HepG2 (cell line): Measurements from ENCODE around the gene TNFRSF25. TPM values are rescaled to one million over a fixed set of nuclear protein-coding genes. Genes with fewer than 3 reads are reported as not detected.

Experiments
- FOSL1 ChIP-seq: sonication (generic); formaldehyde crosslinking; IDR thresholded peaks from 2 replicates; pipeline ENCODE4 v1.9.0; 2021; ENCODE audit warnings: missing genetic modification reagents, borderline replicate concordance
- HMG20A ChIP-seq: IDR thresholded peaks from 2 replicates; pipeline ENCODE4 v1.6.1; 2016; ENCODE audit warnings: borderline replicate concordance
- MED8 ChIP-seq: sonication (generic); formaldehyde crosslinking; IDR thresholded peaks from 2 replicates; pipeline ENCODE4 v1.8.1; 2023; ENCODE audit warnings: mild to moderate bottlenecking, missing genetic modification reagents; ENCODE audit not compliant: insufficient replicate concordance
- MEIS1 ChIP-seq: sonication (generic); formaldehyde crosslinking; IDR thresholded peaks from 2 replicates; pipeline ENCODE4 v1.9.0; 2021; ENCODE audit warnings: mild to moderate bottlenecking, missing genetic modification reagents, moderate library complexity, borderline replicate concordance
- NCOR1 ChIP-seq: fragments of 200-600 bp; sonication (generic); IDR thresholded peaks from 2 replicates; pipeline ENCODE4 v1.7.0; 2017; ENCODE audit warnings: antibody characterized with exemption, low read length, borderline replicate concordance
- RARA ChIP-seq: IDR thresholded peaks from 2 replicates; pipeline ENCODE4 v1.6.1; 2016; ENCODE audit warnings: missing genetic modification reagents, missing compliant biosample characterization
- SMAD9 ChIP-seq: sonication (generic); formaldehyde crosslinking; IDR thresholded peaks from 2 replicates; pipeline ENCODE4 v1.5.1; 2020; ENCODE audit warnings: mild to moderate bottlenecking, missing genetic modification reagents
- SP2 ChIP-seq: sonication (generic); formaldehyde crosslinking; IDR thresholded peaks from 2 replicates; pipeline ENCODE4 v1.5.1; 2020; ENCODE audit warnings: mild to moderate bottlenecking, missing genetic modification reagents
- STAG1 ChIP-seq: sonication (generic); formaldehyde crosslinking; IDR thresholded peaks from 2 replicates; pipeline ENCODE4 v1.4.0; 2020; ENCODE audit warnings: missing genetic modification reagents
- ZNF441 ChIP-seq: sonication (generic); formaldehyde crosslinking; IDR thresholded peaks from 2 replicates; pipeline ENCODE4 v1.7.0; 2021; ENCODE audit warnings: missing genetic modification reagents, borderline replicate concordance
- ZNF550 ChIP-seq: sonication (generic); formaldehyde crosslinking; IDR thresholded peaks from 2 replicates; pipeline ENCODE4 v1.4.0; 2020; ENCODE audit warnings: mild to moderate bottlenecking, missing genetic modification reagents, borderline replicate concordance
- ZNF713 ChIP-seq: sonication (generic); formaldehyde crosslinking; IDR thresholded peaks from 2 replicates; pipeline ENCODE4 v1.4.0; 2020; ENCODE audit warnings: mild to moderate bottlenecking, missing genetic modification reagents
- ZNF749 ChIP-seq: sonication (generic); formaldehyde crosslinking; IDR thresholded peaks from 2 replicates; pipeline ENCODE4 v1.8.0; 2022; ENCODE audit warnings: mild to moderate bottlenecking, missing genetic modification reagents, moderate library complexity, borderline replicate concordance
- polyA plus RNA-seq, 8 experiments: library from polyadenylated mRNA; depleted of rRNA in 3 of 8; stranded (reverse) in 7 of 8; unstranded in 1 of 8; fragments of >200 nt; fragmentation: Illumina TruSeq in 4 of 8; extraction: Trizol in 4 of 8; gene quantifications; 2 replicates each; pipeline versions ENCODE4 v1.2.1 to v1.2.3, GENCODE V29; 2011 to 2016; ENCODE audit warnings: low read depth in 4 of 8, missing spikeins in 1 of 8, mixed read lengths in 1 of 8; ENCODE audit not compliant: insufficient read depth in 1 of 8
- total RNA-seq, 5 experiments: library from RNA; depleted of rRNA; stranded (reverse); fragments of >200 nt; fragmentation: Illumina TruSeq; extraction: Trizol; gene quantifications; 2 replicates each; pipeline ENCODE4 v1.2.3, GENCODE V29; 2016; ENCODE audit warnings: low read depth in 1 of 5
- TF ChIP-seq, protein P1 (sequence below): sonication (generic); formaldehyde crosslinking; IDR thresholded peaks from 2 replicates; pipeline ENCODE4 v1.4.0; 2020; ENCODE audit warnings: missing genetic modification reagents
- TF ChIP-seq, protein P2 (sequence below): IDR thresholded peaks from 2 replicates; pipeline ENCODE4 v1.6.1; 2016; ENCODE audit warnings: missing biosample characterization, missing genetic modification reagents, low read depth
- TF ChIP-seq, protein P3 (sequence below): sonication (generic); formaldehyde crosslinking; IDR thresholded peaks from 2 replicates; pipeline ENCODE4 v1.8.0; 2022; ENCODE audit warnings: low read depth, missing genetic modification reagents
- TF ChIP-seq, protein P4 (sequence below): sonication (generic); formaldehyde crosslinking; conservative IDR thresholded peaks from 2 replicates; pipeline ENCODE4 v1.8.0; 2022; ENCODE audit warnings: low read depth, missing genetic modification reagents
- TF ChIP-seq, protein P5 (sequence below): sonication (generic); formaldehyde crosslinking; conservative IDR thresholded peaks from 2 replicates; pipeline ENCODE4 v1.8.1; 2023; ENCODE audit warnings: missing genetic modification reagents

TNFRSF25 gene
- total and polyA plus RNA-seq, 2 of the 13 experiments (the other 11 are each of a cell fraction or from before 2014, with no cell fraction given): 1.4 to 1.5 TPM

DNA sequence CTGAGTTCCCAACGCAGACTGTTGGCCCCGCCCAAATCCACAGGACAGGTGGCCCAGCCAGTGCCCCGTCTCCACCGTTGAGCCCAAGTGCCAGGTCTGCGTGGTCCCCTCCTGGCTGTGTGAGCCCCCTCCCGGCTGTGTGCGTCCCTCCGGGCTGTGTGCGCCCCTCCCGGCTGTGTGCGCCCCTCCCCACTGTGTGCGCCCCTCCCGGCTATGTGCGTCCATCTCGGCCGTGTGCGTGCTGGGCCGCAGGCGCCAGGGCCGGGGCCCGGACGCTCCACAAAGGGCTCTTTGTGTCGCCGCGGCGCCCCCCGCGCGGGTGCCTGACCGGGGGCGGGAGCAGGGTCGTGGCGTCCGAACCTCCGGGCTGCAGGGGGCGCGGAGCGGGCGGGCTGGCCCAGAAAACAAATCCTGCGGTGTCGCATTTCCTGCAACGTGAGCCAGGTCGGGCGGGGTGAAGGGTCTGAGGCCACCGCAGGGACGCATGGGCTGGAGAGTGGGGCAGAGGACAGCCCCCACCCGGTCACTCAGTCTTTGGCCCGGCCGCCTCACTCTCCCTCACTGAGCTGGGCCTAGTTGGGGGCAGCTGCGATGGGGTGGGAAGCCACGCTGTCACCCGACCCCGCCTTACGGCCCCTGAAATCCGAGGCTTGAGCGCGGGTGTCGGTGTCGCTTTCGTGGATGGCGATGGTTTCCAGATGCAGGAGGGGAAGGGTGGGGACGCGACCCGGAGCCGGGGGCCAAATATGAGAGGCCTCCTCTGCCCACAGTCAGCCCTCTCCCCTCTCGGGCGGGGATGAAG lies 18.8 kb downstream of the TNFRSF25 start (continued):
- TF ChIP-seq, protein P1, sequence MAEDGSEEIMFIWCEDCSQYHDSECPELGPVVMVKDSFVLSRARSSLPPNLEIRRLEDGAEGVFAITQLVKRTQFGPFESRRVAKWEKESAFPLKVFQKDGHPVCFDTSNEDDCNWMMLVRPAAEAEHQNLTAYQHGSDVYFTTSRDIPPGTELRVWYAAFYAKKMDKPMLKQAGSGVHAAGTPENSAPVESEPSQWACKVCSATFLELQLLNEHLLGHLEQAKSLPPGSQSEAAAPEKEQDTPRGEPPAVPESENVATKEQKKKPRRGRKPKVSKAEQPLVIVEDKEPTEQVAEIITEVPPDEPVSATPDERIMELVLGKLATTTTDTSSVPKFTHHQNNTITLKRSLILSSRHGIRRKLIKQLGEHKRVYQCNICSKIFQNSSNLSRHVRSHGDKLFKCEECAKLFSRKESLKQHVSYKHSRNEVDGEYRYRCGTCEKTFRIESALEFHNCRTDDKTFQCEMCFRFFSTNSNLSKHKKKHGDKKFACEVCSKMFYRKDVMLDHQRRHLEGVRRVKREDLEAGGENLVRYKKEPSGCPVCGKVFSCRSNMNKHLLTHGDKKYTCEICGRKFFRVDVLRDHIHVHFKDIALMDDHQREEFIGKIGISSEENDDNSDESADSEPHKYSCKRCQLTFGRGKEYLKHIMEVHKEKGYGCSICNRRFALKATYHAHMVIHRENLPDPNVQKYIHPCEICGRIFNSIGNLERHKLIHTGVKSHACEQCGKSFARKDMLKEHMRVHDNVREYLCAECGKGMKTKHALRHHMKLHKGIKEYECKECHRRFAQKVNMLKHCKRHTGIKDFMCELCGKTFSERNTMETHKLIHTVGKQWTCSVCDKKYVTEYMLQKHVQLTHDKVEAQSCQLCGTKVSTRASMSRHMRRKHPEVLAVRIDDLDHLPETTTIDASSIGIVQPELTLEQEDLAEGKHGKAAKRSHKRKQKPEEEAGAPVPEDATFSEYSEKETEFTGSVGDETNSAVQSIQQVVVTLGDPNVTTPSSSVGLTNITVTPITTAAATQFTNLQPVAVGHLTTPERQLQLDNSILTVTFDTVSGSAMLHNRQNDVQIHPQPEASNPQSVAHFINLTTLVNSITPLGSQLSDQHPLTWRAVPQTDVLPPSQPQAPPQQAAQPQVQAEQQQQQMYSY (CRISPR knock-in tag): peak; percentile 37; the same call in 1 of the 2 replicates
- TF ChIP-seq MEIS1 (CRISPR knock-in tag) (peak; percentile 71; the same call in 1 of the 2 replicates), ZNF713 (CRISPR knock-in tag) (0 out of 2 replicates have a peak, but pooled peaks have one; percentile 83), ZNF550 (peak; percentile 70; the same call in 1 of the 2 replicates), MED8 (CRISPR knock-in tag) (peak; percentile 98), FOSL1 (CRISPR knock-in tag) (no peak), ZNF441 (CRISPR knock-in tag) (no peak), NCOR1 (0 out of 2 replicates have a peak, but pooled peaks have one; percentile 19), SMAD9 (CRISPR knock-in tag) (peak; percentile 41; the same call in 1 of the 2 replicates), STAG1 (CRISPR knock-in tag) (peak; percentile 16), ZNF749 (CRISPR knock-in tag) (no peak), HMG20A (CRISPR knock-in tag) (0 out of 2 replicates have a peak, but pooled peaks have one; percentile 23), SP2 (CRISPR knock-in tag) (peak; percentile 61), RARA (CRISPR knock-in tag) (peak; percentile 87)
- TF ChIP-seq, protein P2, sequence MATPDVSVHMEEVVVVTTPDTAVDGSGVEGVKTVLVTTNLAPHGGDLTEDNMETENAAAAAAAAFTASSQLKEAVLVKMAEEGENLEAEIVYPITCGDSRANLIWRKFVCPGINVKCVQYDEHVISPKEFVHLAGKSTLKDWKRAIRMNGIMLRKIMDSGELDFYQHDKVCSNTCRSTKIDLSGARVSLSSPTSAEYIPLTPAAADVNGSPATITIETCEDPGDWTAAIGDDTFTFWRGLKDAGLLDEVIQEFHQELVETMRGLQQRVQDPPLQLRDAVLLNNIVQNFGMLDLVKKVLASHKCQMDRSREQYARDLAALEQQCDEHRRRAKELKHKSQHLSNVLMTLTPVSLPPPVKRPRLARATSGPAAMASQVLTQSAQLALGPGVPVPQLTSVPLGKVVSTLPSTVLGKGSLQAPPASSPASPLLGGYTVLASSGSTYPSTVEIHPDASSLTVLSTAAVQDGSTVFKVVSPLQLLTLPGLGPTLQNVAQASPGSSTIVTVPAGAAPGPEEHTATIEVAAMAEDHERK (CRISPR knock-in tag): peak; percentile 59
- TF ChIP-seq, protein P3, sequence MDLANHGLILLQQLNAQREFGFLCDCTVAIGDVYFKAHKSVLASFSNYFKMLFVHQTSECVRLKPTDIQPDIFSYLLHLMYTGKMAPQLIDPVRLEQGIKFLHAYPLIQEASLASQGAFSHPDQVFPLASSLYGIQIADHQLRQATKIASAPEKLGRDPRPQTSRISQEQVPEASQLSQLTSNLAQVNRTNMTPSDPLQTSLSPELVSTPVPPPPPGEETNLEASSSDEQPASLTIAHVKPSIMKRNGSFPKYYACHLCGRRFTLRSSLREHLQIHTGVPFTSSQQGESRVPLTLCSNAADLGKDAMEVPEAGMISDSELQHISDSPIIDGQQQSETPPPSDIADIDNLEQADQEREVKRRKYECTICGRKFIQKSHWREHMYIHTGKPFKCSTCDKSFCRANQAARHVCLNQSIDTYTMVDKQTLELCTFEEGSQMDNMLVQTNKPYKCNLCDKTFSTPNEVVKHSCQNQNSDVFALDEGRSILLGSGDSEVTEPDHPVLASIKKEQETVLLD (CRISPR knock-in tag): peak; percentile 87
- TF ChIP-seq, protein P4, sequence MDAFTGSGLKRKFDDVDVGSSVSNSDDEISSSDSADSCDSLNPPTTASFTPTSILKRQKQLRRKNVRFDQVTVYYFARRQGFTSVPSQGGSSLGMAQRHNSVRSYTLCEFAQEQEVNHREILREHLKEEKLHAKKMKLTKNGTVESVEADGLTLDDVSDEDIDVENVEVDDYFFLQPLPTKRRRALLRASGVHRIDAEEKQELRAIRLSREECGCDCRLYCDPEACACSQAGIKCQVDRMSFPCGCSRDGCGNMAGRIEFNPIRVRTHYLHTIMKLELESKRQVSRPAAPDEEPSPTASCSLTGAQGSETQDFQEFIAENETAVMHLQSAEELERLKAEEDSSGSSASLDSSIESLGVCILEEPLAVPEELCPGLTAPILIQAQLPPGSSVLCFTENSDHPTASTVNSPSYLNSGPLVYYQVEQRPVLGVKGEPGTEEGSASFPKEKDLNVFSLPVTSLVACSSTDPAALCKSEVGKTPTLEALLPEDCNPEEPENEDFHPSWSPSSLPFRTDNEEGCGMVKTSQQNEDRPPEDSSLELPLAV (CRISPR knock-in tag): no peak; the same call in 1 of the 2 replicates
- TF ChIP-seq, protein P5, sequence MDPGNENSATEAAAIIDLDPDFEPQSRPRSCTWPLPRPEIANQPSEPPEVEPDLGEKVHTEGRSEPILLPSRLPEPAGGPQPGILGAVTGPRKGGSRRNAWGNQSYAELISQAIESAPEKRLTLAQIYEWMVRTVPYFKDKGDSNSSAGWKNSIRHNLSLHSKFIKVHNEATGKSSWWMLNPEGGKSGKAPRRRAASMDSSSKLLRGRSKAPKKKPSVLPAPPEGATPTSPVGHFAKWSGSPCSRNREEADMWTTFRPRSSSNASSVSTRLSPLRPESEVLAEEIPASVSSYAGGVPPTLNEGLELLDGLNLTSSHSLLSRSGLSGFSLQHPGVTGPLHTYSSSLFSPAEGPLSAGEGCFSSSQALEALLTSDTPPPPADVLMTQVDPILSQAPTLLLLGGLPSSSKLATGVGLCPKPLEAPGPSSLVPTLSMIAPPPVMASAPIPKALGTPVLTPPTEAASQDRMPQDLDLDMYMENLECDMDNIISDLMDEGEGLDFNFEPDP (CRISPR knock-in tag): 0 out of 2 replicates have a peak, but pooled peaks have one; percentile 72
